Hepatocyte (in vitro differentiated cells): ENCODE results near the gene SPATA6L. TPM values are rescaled to one million over a fixed set of nuclear protein-coding genes. Genes with fewer than 3 reads are reported as not detected.
A peak's percentile ranks its signal among the peaks of the same experiment; 100 is the strongest.
"Not testable (repeated sequence)": the region's sequence is repeated elsewhere in the genome, so short reads cannot be mapped to it uniquely, and the experiment has no call there.

Experiments used
- DNase-seq: peaks from one replicate; pipeline ENCODE4 v3.0.0-alpha.2; 2016; ENCODE audit warnings: low spot score
- H2AFZ ChIP-seq: fragments of 200-600 bp; sonication (generic); 2 replicates; pipeline ENCODE4 v1.6.0; 2016; ENCODE audit warnings: antibody characterized with exemption, mild to moderate bottlenecking
- H3K27ac ChIP-seq: fragments of 200-600 bp; sonication (generic); 2 replicates; pipeline ENCODE4 v1.5.1; 2016; ENCODE audit warnings: mild to moderate bottlenecking
- H3K27me3 ChIP-seq: fragments of 200-600 bp; sonication (generic); 2 replicates; pipeline ENCODE4 v1.6.1; 2016
- H3K36me3 ChIP-seq: fragments of 200-600 bp; sonication (generic); replicated peaks from 2 replicates; pipeline ENCODE4 v1.5.1; 2016; ENCODE audit warnings: low read depth; ENCODE audit not compliant: insufficient read depth
- H3K4me1 ChIP-seq: fragments of 200-600 bp; sonication (generic); 2 replicates; pipeline ENCODE4 v1.5.1; 2016; ENCODE audit warnings: mild to moderate bottlenecking, moderate library complexity; ENCODE audit not compliant: insufficient read depth
- H3K4me2 ChIP-seq: fragments of 200-600 bp; sonication (generic); 2 replicates; pipeline ENCODE4 v1.6.0; 2016
- H3K4me3 ChIP-seq: fragments of 200-600 bp; sonication (generic); 2 replicates; pipeline ENCODE4 v1.5.1; 2016; ENCODE audit warnings: mild to moderate bottlenecking
- H3K79me2 ChIP-seq: fragments of 200-600 bp; sonication (generic); 2 replicates; pipeline ENCODE4 v1.6.0; 2017; ENCODE audit warnings: mild to moderate bottlenecking
- H3K9me2 ChIP-seq: fragments of 200-600 bp; sonication (generic); replicated peaks from 2 replicates; pipeline ENCODE4 v1.6.0; 2017; ENCODE audit warnings: mild to moderate bottlenecking; ENCODE audit not compliant: insufficient read depth
- H3K9me3 ChIP-seq: fragments of 200-600 bp; sonication (generic); 2 replicates; pipeline ENCODE4 v1.5.1; 2016; ENCODE audit warnings: low read depth, mild to moderate bottlenecking
- H4K20me1 ChIP-seq: fragments of 200-600 bp; sonication (generic); 2 replicates; pipeline ENCODE4 v1.6.0; 2016; ENCODE audit warnings: mild to moderate bottlenecking; ENCODE audit not compliant: insufficient read depth, poor library complexity, severe bottlenecking
- EZH2 ChIP-seq: fragments of 200-600 bp; sonication (generic); IDR thresholded peaks from 2 replicates; pipeline ENCODE4 v1.6.1; 2016; ENCODE audit warnings: antibody characterized with exemption, mild to moderate bottlenecking, borderline replicate concordance
- EZH2phosphoT487 ChIP-seq: fragments of 200-600 bp; sonication (generic); IDR thresholded peaks from one replicate; pipeline ENCODE4 v1.6.1; 2018; ENCODE audit warnings: antibody characterized with exemption, mild to moderate bottlenecking, low read depth, moderate library complexity; ENCODE audit not compliant: unreplicated experiment, severe bottlenecking
- WGBS: methylation state at CpG from one replicate; pipeline ENCODE4 v1.1.6; 2016; ENCODE audit warnings: low lambda C conversion rate; ENCODE audit errors: missing lambda C conversion rate; 5-methylcytosine and 5-hydroxymethylcytosine counted together
- polyA plus RNA-seq: library from polyadenylated mRNA; unstranded; fragments of >200 nt; fragmentation: Nextera tagmentation; extraction: Ambion mirVana; gene quantifications from 2 replicates; pipeline ENCODE4 v1.2.1, GENCODE V29; 2016
- total RNA-seq: library from RNA; depleted of rRNA; stranded (reverse); fragments of >200 nt; gene quantifications from 2 replicates; pipeline ENCODE4 v1.2.3, GENCODE V29; 2014
- TF ChIP-seq, protein P1 (sequence below): fragments of 200-600 bp; sonication (generic); IDR thresholded peaks from 2 replicates; pipeline ENCODE4 v1.5.1; 2016; ENCODE audit warnings: antibody characterized with exemption, mild to moderate bottlenecking; ENCODE audit not compliant: poor library complexity

Gene SPATA6L
- total and polyA plus RNA-seq, 2 experiments from 2014 or later: 2.0 to 2.5 TPM

DNA sequence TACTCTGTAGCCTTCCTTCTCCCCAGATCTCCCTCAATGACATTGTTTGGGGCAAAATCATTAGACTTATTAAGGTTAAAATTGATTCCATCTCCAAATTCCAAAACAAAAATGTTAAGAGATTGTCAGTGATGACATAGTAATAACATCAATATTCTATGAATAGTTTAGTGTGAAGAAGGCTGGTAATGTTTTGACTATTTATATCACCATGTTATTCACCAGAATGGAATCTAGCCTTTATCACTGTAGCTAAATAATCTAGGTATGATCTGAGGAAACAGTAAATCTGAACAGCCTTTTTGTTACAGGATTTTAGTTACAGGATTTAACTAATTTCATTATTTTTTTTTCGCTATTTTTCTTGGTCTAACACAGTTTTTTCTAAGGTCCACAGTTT, 5.1 kb downstream of the SPATA6L start:
- Histone ChIP-seq H3K4me1 (peaks cover 39% of the 10 kb centered on the region), H3K9me3 (no peaks in the 10 kb centered on the region), H4K20me1 (no peaks in the 10 kb centered on the region), H3K4me2 (peak overlapping the region; percentile 93), H3K27ac (peak overlapping the region; percentile 96), H3K4me3 (no peak overlapping the region), H3K36me3 (no peaks in the 10 kb centered on the region), H3K27me3 (no peaks in the 10 kb centered on the region), H3K79me2 (peaks cover 25% of the 10 kb centered on the region), H3K9me2 (no peaks in the 10 kb centered on the region), H2AFZ (peak overlapping the region; percentile 87)
- no peak for TF ChIP-seq EZH2phosphoT487
- TF ChIP-seq, protein P1, sequence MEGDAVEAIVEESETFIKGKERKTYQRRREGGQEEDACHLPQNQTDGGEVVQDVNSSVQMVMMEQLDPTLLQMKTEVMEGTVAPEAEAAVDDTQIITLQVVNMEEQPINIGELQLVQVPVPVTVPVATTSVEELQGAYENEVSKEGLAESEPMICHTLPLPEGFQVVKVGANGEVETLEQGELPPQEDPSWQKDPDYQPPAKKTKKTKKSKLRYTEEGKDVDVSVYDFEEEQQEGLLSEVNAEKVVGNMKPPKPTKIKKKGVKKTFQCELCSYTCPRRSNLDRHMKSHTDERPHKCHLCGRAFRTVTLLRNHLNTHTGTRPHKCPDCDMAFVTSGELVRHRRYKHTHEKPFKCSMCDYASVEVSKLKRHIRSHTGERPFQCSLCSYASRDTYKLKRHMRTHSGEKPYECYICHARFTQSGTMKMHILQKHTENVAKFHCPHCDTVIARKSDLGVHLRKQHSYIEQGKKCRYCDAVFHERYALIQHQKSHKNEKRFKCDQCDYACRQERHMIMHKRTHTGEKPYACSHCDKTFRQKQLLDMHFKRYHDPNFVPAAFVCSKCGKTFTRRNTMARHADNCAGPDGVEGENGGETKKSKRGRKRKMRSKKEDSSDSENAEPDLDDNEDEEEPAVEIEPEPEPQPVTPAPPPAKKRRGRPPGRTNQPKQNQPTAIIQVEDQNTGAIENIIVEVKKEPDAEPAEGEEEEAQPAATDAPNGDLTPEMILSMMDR: no peak
- no peak for TF ChIP-seq EZH2
- no peak for DNase-seq
- 91% methylated on average over 1 of the region's 1 CpG for WGBS

DNA sequence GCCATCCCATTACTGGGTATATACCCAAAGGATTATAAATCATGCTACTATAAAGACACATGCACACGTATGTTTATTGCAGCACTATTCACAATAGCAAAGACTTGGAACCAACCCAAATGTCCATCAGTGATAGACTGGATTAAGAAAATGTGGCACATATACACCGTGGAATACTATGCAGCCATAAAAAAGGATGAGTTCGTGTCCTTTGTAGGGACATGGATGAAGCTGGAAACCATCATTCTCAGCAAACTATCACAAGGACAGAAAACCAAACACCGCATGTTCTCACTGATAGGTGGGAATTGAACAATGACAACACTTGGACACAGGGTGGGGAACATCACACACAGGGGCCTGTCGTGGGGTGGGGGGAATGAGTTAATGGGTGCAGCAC, 5.6 kb downstream of the SPATA6L start:
- not testable (repeated sequence) for H3K36me3 ChIP-seq, H3K27me3 ChIP-seq, H3K27ac ChIP-seq, H3K4me2 ChIP-seq, H2AFZ ChIP-seq, H3K9me2 ChIP-seq, H4K20me1 ChIP-seq, H3K9me3 ChIP-seq, DNase-seq, H3K4me3 ChIP-seq
- Histone ChIP-seq H3K79me2 (peaks cover 25% of the 10 kb centered on the region), H3K4me1 (peaks cover 39% of the 10 kb centered on the region)
- WGBS: 95% methylated on average over 4 of the region's 5 CpGs

DNA sequence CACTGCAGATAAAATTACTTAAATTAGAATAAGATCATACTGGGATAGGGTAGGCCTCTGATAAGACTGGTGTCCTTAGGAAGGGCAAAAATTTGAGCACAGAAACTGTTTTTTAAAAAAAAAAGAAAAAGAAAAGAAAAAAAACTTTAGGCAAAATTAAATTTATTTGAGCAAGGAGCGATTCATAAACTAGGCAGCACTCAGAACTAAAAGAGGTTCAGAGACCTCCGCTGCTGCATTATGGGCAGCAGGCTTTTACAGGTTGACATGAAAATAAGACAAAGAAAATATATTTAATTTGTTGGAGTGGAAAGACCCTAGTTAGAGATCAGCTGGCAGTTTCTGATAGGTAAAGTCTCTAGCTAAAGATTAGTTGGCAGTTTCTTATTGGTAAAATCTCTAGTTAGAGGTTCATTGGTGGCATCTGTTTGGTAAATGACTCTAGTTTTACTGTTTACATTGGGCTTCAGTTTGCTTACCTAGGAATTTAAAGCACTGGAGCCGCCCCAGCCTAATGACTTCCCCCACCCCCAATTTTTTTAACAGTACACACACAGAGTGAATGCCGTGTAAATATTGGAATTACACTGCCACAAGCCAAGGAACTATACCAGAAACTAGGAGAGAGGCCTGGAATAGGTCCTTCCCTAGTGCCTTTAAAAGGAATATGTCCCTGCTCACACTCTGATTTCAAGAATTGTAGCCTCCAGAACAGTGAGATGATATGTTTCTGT, 8.7 kb downstream of the SPATA6L start:
- WGBS: 66% methylated on average over 4 of the region's 4 CpGs
- DNase-seq: peak; percentile 26
- peak overlapping the region; percentile 45 for H3K27ac ChIP-seq
- no peak overlapping the region for H2AFZ ChIP-seq
- H3K9me3 ChIP-seq: no peaks in the 10 kb centered on the region
- H4K20me1 ChIP-seq: no peaks in the 10 kb centered on the region
- peaks cover 3% of the 10 kb centered on the region for H3K79me2 ChIP-seq
- H3K9me2 ChIP-seq: no peaks in the 10 kb centered on the region
- H3K27me3 ChIP-seq: no peaks in the 10 kb centered on the region
- H3K4me3 ChIP-seq: no peak overlapping the region
- H3K4me1 ChIP-seq: peaks cover 14% of the 10 kb centered on the region
- no peaks in the 10 kb centered on the region for H3K36me3 ChIP-seq
- H3K4me2 ChIP-seq: peak overlapping the region; percentile 31
- TF ChIP-seq, protein P1: no peak
- no peak for TF ChIP-seq EZH2
- TF ChIP-seq EZH2phosphoT487: no peak

DNA sequence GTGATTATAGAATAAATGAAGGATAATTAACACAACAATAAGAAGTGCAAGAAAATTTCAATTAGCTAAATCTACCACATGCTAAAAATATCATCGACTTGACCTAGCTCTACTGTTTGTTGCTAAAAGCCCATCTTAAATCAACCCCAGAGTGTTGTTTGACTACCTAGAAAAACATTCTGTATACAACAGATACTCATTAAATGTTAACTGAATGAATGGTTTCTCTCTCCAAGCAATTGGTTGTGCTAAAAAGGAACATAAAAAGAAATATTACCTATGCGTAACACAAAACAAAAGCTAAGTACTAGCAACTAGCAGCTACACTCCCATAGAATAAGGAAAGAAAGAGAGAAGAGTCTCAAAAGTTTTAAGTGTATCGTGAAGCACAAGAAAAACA, 9.7 kb downstream of the SPATA6L start:
- H3K4me2 ChIP-seq: no peak overlapping the region
- H4K20me1 ChIP-seq: no peaks in the 10 kb centered on the region
- H3K36me3 ChIP-seq: no peaks in the 10 kb centered on the region
- TF ChIP-seq, protein P1: no peak
- H3K9me3 ChIP-seq: no peaks in the 10 kb centered on the region
- no peak overlapping the region for H3K27ac ChIP-seq
- DNase-seq: no peak
- WGBS: 82% methylated on average over 3 of the region's 3 CpGs
- H3K79me2 ChIP-seq: peaks cover 1% of the 10 kb centered on the region
- H3K4me3 ChIP-seq: no peak overlapping the region
- peaks cover 11% of the 10 kb centered on the region for H3K4me1 ChIP-seq
- no peaks in the 10 kb centered on the region for H3K27me3 ChIP-seq
- no peaks in the 10 kb centered on the region for H3K9me2 ChIP-seq
- no peak overlapping the region for H2AFZ ChIP-seq

DNA sequence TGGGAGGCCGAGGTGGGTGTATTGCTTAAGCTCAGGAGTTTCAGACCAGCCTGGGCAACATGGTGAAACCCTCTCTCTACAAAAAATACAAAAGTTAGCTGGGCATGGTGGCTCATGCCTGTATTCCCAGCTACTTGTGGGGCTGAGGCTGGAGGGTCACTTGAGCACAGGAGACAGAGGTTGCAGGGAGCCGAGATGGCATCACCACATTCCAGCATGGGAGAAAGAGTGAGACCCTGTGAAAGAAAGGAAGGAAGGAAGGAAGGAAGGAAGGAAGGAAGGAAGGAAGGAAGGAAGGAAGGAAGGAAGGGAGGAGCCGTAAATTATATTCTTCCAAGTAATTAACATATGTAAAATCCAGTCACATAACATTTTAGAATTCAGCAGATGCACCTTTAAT, 10.1 kb downstream of the SPATA6L start:
- not testable (repeated sequence) for H3K9me3 ChIP-seq, H3K79me2 ChIP-seq, H3K4me2 ChIP-seq, H3K36me3 ChIP-seq, DNase-seq, H3K27me3 ChIP-seq, H3K9me2 ChIP-seq, H3K4me3 ChIP-seq, H4K20me1 ChIP-seq, H2AFZ ChIP-seq, H3K27ac ChIP-seq, H3K4me1 ChIP-seq
- WGBS: 88% methylated on average over 2 of the region's 3 CpGs
